HCT116 (cell line): Measurements from ENCODE around the gene HIVEP2. TPM values are rescaled to one million over a fixed set of nuclear protein-coding genes. Genes with fewer than 3 reads are reported as not detected.

Experiments
- ATAC-seq: fragments of 200-7000 bp; cut with Tn5 transposase; 2 replicates; pipeline ENCODE4 v1.9.1; 2020; ENCODE audit warnings: mild to moderate bottlenecking, moderate library complexity
- BruUV-seq: library from RNA; stranded (reverse); fragments of 400-500 nt; replicated peaks from 2 replicates; lab custom pipeline; 2021; lab: Mats Ljungman, UMichigan
- CTCF ChIA-PET: fragments of 300-600 bp; sonication (Branson Sonifier 250); formaldehyde crosslinking; loops from one replicate; lab custom pipeline; 2021; ENCODE audit warnings: antibody characterized with exemption; lab: Charles Lee
- POLR2A ChIA-PET: fragments of 300-600, 350-600 bp; sonication (Branson Sonifier 250); formaldehyde crosslinking; loops from one replicate; lab custom pipeline; 2021; ENCODE audit warnings: antibody characterized with exemption; lab: Charles Lee
- RAD21 ChIA-PET, 2 experiments: fragments of 300-600 bp; sonication (Branson Sonifier 250); formaldehyde crosslinking; loops; one replicate each; lab custom pipeline; 2023; ENCODE audit warnings: low total read pairs in 2 of 2; ENCODE audit not compliant: uncharacterized antibody in 2 of 2, unreplicated experiment in 2 of 2, low non-redundant PET in 1 of 2; lab: Charles Lee
- DNase-seq: peaks from one replicate; pipeline ENCODE4 v3.0.0-alpha.2; 2010; ENCODE audit warnings: low read depth, low spot score
- H2AFZ ChIP-seq: fragments of 200-600 bp; shearing (Covaris generic), sonication (generic); 2 replicates; pipeline ENCODE4 v1.6.1; 2017; ENCODE audit warnings: low read depth, mixed run types, mixed read lengths, antibody characterized with exemption, low read length; ENCODE audit not compliant: poor library complexity, severe bottlenecking
- H3K27ac ChIP-seq: 2 replicates; pipeline ENCODE4 v1.5.1; 2012; ENCODE audit warnings: low read depth, low read length
- H3K27me3 ChIP-seq: fragments of 200-600 bp; sonication (generic); 2 replicates; pipeline ENCODE4 v1.6.1; 2016; ENCODE audit warnings: mixed run types, low read length, mixed read lengths; ENCODE audit not compliant: insufficient read depth
- H3K36me3 ChIP-seq, 2 experiments: fragments of 200-500 bp in 1 of 2; fragments of 200-600 bp in 1 of 2; sonication (Bioruptor generic) in 1 of 2; sonication (generic) in 1 of 2; 2 replicates each; pipeline versions ENCODE4 v1.5.1 to v1.6.1; 2014 to 2016; ENCODE audit warnings: low read length in 2 of 2, inconsistent platforms in 1 of 2, mixed read lengths in 1 of 2, mixed run types in 1 of 2; ENCODE audit not compliant: insufficient read depth in 2 of 2, control insufficient read depth in 1 of 2
- H3K4me1 ChIP-seq, 2 experiments: fragments of 200-600 bp in 1 of 2; sonication (generic) in 1 of 2; 2 replicates each; pipeline versions ENCODE4 v1.5.1 to v1.6.1; 2012 to 2017; ENCODE audit warnings: low read length in 2 of 2, inconsistent platforms in 1 of 2, mild to moderate bottlenecking in 1 of 2, mixed read lengths in 1 of 2, mixed run types in 1 of 2, moderate library complexity in 1 of 2; ENCODE audit not compliant: insufficient read depth in 2 of 2, control insufficient read depth in 1 of 2
- H3K4me2 ChIP-seq: fragments of 200-600 bp; sonication (generic); 2 replicates; pipeline ENCODE4 v1.6.1; 2017; ENCODE audit warnings: mixed run types, low read length, mixed read lengths
- H3K4me3 ChIP-seq, 2 experiments: fragments of 200-600 bp in 1 of 2; sonication (generic) in 1 of 2; replicated peaks in 1 of 2; 2 replicates each; pipeline ENCODE4 v1.5.1; 2011 to 2016; ENCODE audit warnings: low read length in 2 of 2, control low read depth in 1 of 2, low read depth in 1 of 2, mild to moderate bottlenecking in 1 of 2, mixed read lengths in 1 of 2, mixed run types in 1 of 2
- H3K79me2 ChIP-seq: fragments of 200-600 bp; sonication (generic); 2 replicates; pipeline ENCODE4 v1.6.1; 2017; ENCODE audit warnings: mild to moderate bottlenecking, mixed run types, low read length, moderate library complexity, mixed read lengths; ENCODE audit not compliant: insufficient read depth
- H3K9ac ChIP-seq: fragments of 200-600 bp; sonication (generic); 2 replicates; pipeline ENCODE4 v1.6.1; 2016; ENCODE audit warnings: low read length, mixed read lengths
- H3K9me2 ChIP-seq: fragments of 200-600 bp; sonication (generic), shearing (Covaris generic); 2 replicates; pipeline ENCODE4 v1.6.1; 2017; ENCODE audit warnings: mixed run types, mild to moderate bottlenecking, moderate library complexity; ENCODE audit not compliant: insufficient read depth
- H3K9me3 ChIP-seq, 2 experiments: fragments of 200-500 bp in 1 of 2; fragments of 200-600 bp in 1 of 2; sonication (Bioruptor generic) in 1 of 2; sonication (generic) in 1 of 2; 2 replicates each; pipeline ENCODE4 v1.6.1; 2014 to 2017; ENCODE audit warnings: low read length in 2 of 2, mixed read lengths in 2 of 2, inconsistent platforms in 1 of 2, low read depth in 1 of 2, mild to moderate bottlenecking in 1 of 2, mixed run types in 1 of 2, moderate library complexity in 1 of 2; ENCODE audit not compliant: control insufficient read depth in 1 of 2, insufficient read depth in 1 of 2
- H4K20me1 ChIP-seq: fragments of 200-600 bp; sonication (generic), shearing (Covaris generic); 2 replicates; pipeline ENCODE4 v1.6.1; 2017; ENCODE audit warnings: mixed run types, mild to moderate bottlenecking, moderate library complexity; ENCODE audit not compliant: insufficient read depth
- CBX3 ChIP-seq: IDR thresholded peaks from 2 replicates; pipeline ENCODE4 v1.6.1; 2012; ENCODE audit warnings: low read depth
- EZH2phosphoT487 ChIP-seq: fragments of 200-600 bp; IDR thresholded peaks from 2 replicates; pipeline ENCODE4 v1.6.1; 2018; ENCODE audit warnings: antibody characterized with exemption, borderline replicate concordance
- FOSL1 ChIP-seq: IDR thresholded peaks from 2 replicates; pipeline ENCODE4 v1.6.1; 2012; ENCODE audit warnings: low read depth
- POLR2A ChIP-seq: IDR thresholded peaks from 2 replicates; pipeline ENCODE4 v1.7.0; 2011; ENCODE audit warnings: borderline replicate concordance; ENCODE audit not compliant: insufficient read depth, insufficient read length; ENCODE audit errors: extremely low read depth
- POLR2AphosphoS5 ChIP-seq: IDR thresholded peaks from 2 replicates; pipeline ENCODE4 v1.6.1; 2011; ENCODE audit warnings: mild to moderate bottlenecking, low read depth, low read length, moderate library complexity
- RAD21 ChIP-seq: IDR thresholded peaks from 2 replicates; pipeline ENCODE4 v1.6.1; 2012; ENCODE audit warnings: low read depth, mild to moderate bottlenecking
- REST ChIP-seq: IDR thresholded peaks from 2 replicates; pipeline ENCODE4 v1.6.1; 2012; ENCODE audit warnings: low read depth
- TCF7L2 ChIP-seq: IDR thresholded peaks from 2 replicates; pipeline ENCODE4 v1.7.0; 2011; ENCODE audit warnings: borderline replicate concordance, inconsistent platforms; ENCODE audit not compliant: insufficient read depth, insufficient read length; ENCODE audit errors: extremely low read depth
- ZFX ChIP-seq: fragments of 450-650 bp; IDR thresholded peaks from 2 replicates; pipeline ENCODE4 v1.6.1; 2017
- intact Hi-C: fragments of 100-400 bp; cut with micrococcal nuclease; formaldehyde crosslinking; loops from 2 replicates; pipeline ENCODE4 v1.10.0; 2022
- total RNA-seq: library from RNA; stranded (reverse); gene quantifications from one replicate; pipeline ENCODE4 v1.2.1, GENCODE V29; 2021; ENCODE audit not compliant: unreplicated experiment
- TF ChIP-seq, protein P1 (sequence below): IDR thresholded peaks from 2 replicates; pipeline ENCODE4 v1.6.1; 2011; ENCODE audit warnings: mild to moderate bottlenecking, low read length, moderate library complexity; ENCODE audit not compliant: insufficient replicate concordance; ENCODE audit errors: extremely low read depth

HIVEP2 gene
- total RNA-seq, 1 experiment from 2014 or later: 8.1 TPM

- ATAC-seq (no peak), DNase-seq (no peak)
- H3K9me2 ChIP-seq: no peaks in the 10 kb centered on the region
- TF ChIP-seq TCF7L2: no peak
- no peak for TF ChIP-seq RAD21
- no peak for TF ChIP-seq ZFX
- no peak for TF ChIP-seq FOSL1
- no peak for TF ChIP-seq CBX3
- no peak for TF ChIP-seq POLR2A
- TF ChIP-seq REST: no peak
- no peaks in the 10 kb centered on the region for H3K27me3 ChIP-seq
- no peaks in the 10 kb centered on the region for H3K79me2 ChIP-seq
- CTCF ChIA-PET: no interaction called here
- no peak overlapping the region for H3K9ac ChIP-seq
- H3K4me2 ChIP-seq: no peak overlapping the region
- H3K9me3 ChIP-seq: no peaks in the 10 kb centered on the region
- POLR2A ChIA-PET: no interaction called here
- no TSS peak for BruUV-seq
- H3K36me3 ChIP-seq: no peaks in the 10 kb centered on the region
- H3K4me3 ChIP-seq: no peak overlapping the region
- H2AFZ ChIP-seq: no peak overlapping the region
- RAD21 ChIA-PET: no interaction called here
- intact Hi-C loops: no loop called here
- H3K27ac ChIP-seq: no peak overlapping the region
- peaks cover 10 to 17% of the 10 kb centered on the region in 2 experiments; a peak in 3 of 4 replicates for H3K4me1 ChIP-seq
- no peaks in the 10 kb centered on the region for H4K20me1 ChIP-seq
Measured at GRCh38 chr6:142752348-142752747, 192.6 kb downstream of the HIVEP2 start.

GRCh38 chr6:142751452-142751851 is 193.5 kb downstream of the HIVEP2 start:
- Histone ChIP-seq H3K9me2 (no peaks in the 10 kb centered on the region), H3K4me3 (no peak overlapping the region), H3K36me3 (no peaks in the 10 kb centered on the region), H3K27me3 (no peaks in the 10 kb centered on the region), H3K27ac (no peak overlapping the region), H3K9me3 (no peaks in the 10 kb centered on the region), H3K4me2 (no peak overlapping the region), H3K9ac (no peak overlapping the region), H4K20me1 (no peaks in the 10 kb centered on the region), H3K4me1 (peaks cover 5 to 10% of the 10 kb centered on the region in 2 experiments; a peak in 3 of 4 replicates), H3K79me2 (no peaks in the 10 kb centered on the region), H2AFZ (no peak overlapping the region)
- ATAC-seq (no peak), DNase-seq (no peak)
- intact Hi-C loops: no loop called here
- ChIA-PET RAD21 (no interaction called here), POLR2A (no interaction called here), CTCF (no interaction called here)
- no TSS peak for BruUV-seq
- no peak for TF ChIP-seq REST
- no peak for TF ChIP-seq ZFX
- TF ChIP-seq EZH2phosphoT487: no peak
- TF ChIP-seq, protein P1, sequence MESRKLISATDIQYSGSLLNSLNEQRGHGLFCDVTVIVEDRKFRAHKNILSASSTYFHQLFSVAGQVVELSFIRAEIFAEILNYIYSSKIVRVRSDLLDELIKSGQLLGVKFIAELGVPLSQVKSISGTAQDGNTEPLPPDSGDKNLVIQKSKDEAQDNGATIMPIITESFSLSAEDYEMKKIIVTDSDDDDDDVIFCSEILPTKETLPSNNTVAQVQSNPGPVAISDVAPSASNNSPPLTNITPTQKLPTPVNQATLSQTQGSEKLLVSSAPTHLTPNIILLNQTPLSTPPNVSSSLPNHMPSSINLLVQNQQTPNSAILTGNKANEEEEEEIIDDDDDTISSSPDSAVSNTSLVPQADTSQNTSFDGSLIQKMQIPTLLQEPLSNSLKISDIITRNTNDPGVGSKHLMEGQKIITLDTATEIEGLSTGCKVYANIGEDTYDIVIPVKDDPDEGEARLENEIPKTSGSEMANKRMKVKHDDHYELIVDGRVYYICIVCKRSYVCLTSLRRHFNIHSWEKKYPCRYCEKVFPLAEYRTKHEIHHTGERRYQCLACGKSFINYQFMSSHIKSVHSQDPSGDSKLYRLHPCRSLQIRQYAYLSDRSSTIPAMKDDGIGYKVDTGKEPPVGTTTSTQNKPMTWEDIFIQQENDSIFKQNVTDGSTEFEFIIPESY: no peak
- no peak for TF ChIP-seq POLR2AphosphoS5
- TF ChIP-seq FOSL1: no peak
